ENCODE data around the gene AKAP13. TPM values are rescaled to one million over a fixed set of nuclear protein-coding genes. Genes with fewer than 3 reads are reported as not detected.

AKAP13 gene
- total and polyA plus RNA-seq, 7 donors = 18.2 to 126 (median 93.7) TPM

GRCh38 chr15:85571780-85572179 lies 191.4 kb downstream of the AKAP13 start:
- no peak overlapping the region for H3K4me3 ChIP-seq
- H3K36me3 ChIP-seq (ENCODE audit: insufficient read depth in 1 of 2, low read depth in 1 of 2) = no peaks in the 10 kb centered on the region
- DNase-seq = no peak
- intact Hi-C loops (cut with DNase I) = loop anchor here in 1 of 2 donors (5.0 kb wide), 1 partner anchor 49 kb away; no protein-coding TSS in a partner anchor
- no peak for ATAC-seq
- 90 to 98% (median 97%) methylated on average over 1 of the region's 1 CpG for WGBS, 3 donors
- TF ChIP-seq, protein P1, sequence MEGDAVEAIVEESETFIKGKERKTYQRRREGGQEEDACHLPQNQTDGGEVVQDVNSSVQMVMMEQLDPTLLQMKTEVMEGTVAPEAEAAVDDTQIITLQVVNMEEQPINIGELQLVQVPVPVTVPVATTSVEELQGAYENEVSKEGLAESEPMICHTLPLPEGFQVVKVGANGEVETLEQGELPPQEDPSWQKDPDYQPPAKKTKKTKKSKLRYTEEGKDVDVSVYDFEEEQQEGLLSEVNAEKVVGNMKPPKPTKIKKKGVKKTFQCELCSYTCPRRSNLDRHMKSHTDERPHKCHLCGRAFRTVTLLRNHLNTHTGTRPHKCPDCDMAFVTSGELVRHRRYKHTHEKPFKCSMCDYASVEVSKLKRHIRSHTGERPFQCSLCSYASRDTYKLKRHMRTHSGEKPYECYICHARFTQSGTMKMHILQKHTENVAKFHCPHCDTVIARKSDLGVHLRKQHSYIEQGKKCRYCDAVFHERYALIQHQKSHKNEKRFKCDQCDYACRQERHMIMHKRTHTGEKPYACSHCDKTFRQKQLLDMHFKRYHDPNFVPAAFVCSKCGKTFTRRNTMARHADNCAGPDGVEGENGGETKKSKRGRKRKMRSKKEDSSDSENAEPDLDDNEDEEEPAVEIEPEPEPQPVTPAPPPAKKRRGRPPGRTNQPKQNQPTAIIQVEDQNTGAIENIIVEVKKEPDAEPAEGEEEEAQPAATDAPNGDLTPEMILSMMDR (IDR thresholded peaks at IDR 0.05) = no peak
- H3K4me1 ChIP-seq = peaks cover 13% of the 10 kb centered on the region
- no peak overlapping the region for H3K27ac ChIP-seq
- no peaks in the 10 kb centered on the region for H3K9me3 ChIP-seq
- H3K27me3 ChIP-seq (ENCODE audit: insufficient read depth in 3 of 3, low read length in 2 of 3) = no peaks in the 10 kb centered on the region

DNA sequence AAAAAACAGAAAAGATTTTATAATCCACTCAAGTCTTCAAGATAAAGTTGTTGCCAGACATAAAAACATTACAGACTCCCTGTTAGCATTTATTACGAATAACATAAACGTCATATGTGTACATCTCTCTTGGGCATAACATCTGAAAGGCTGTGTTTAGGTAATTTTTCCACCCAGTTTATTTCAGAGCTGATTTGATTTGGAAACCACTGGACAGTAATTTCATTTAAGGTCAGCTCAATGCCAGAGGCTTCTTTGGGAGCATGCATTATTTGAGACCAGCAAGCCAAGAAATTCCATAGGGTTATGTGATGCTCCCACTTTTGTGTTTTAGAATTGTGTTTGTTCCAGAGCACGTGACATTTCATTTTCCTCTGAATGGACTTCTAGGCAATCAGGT lies 196.0 kb downstream of the AKAP13 start:
- Histone ChIP-seq H3K4me3 (no peak overlapping the region), H3K36me3 (ENCODE audit: insufficient read depth in 1 of 2, low read depth in 1 of 2) (no peaks in the 10 kb centered on the region), H3K4me1 (peaks cover 41% of the 10 kb centered on the region), H3K9me3 (no peaks in the 10 kb centered on the region), H3K27me3 (ENCODE audit: insufficient read depth in 3 of 3, low read length in 2 of 3) (no peaks in the 10 kb centered on the region), H3K27ac (no peak overlapping the region)
- ATAC-seq = no peak
- intact Hi-C loops (cut with DNase I) = loop anchor here in 1 of 2 donors (5.0 kb wide), 1 partner anchor 79 kb away; no protein-coding TSS in a partner anchor
- TF ChIP-seq, protein P1 (IDR thresholded peaks at IDR 0.05) = no peak
- DNase-seq = no peak
- WGBS, 3 donors = 50 to 68% (median 60%) methylated on average over 3 of the region's 3 CpGs

GRCh38 chr15:85578941-85579701 lies 198.7 kb downstream of the AKAP13 start:
- WGBS, 3 donors = 23 to 26% (median 24%) methylated on average over 9 of the region's 9 CpGs
- Histone ChIP-seq H3K9me3 (no peaks in the 10 kb centered on the region), H3K36me3 (ENCODE audit: insufficient read depth in 1 of 2, low read depth in 1 of 2) (no peaks in the 10 kb centered on the region), H3K27ac (peak overlapping the region; percentile 94), H3K27me3 (ENCODE audit: insufficient read depth in 3 of 3, low read length in 2 of 3) (no peaks in the 10 kb centered on the region), H3K4me1 (peaks cover 57% of the 10 kb centered on the region), H3K4me3 (peak overlapping the region; percentile 30)
- intact Hi-C loops (cut with DNase I) = loop anchor here in 1 of 2 donors (5.0 kb wide), 1 partner anchor 82 kb away; no protein-coding TSS in a partner anchor
- DNase-seq = no peak
- TF ChIP-seq, protein P1 (IDR thresholded peaks at IDR 0.05) = no peak
- ATAC-seq = peak; percentile 17 to 33 (median 24)

GRCh38 chr15:85579957-85580694 lies 199.7 kb downstream of the AKAP13 start:
- DNase-seq = no peak
- Histone ChIP-seq H3K4me1 (peaks cover 67% of the 10 kb centered on the region), H3K36me3 (ENCODE audit: insufficient read depth in 1 of 2, low read depth in 1 of 2) (no peaks in the 10 kb centered on the region), H3K9me3 (no peaks in the 10 kb centered on the region), H3K27ac (peak overlapping the region; percentile 94), H3K4me3 (peak overlapping the region; percentile 69), H3K27me3 (ENCODE audit: insufficient read depth in 3 of 3, low read length in 2 of 3) (no peaks in the 10 kb centered on the region)
- 46 to 66% (median 47%) methylated on average over 14 of the region's 14 CpGs for WGBS, 3 donors
- ATAC-seq = peak; percentile 17 to 53 (median 44)
- intact Hi-C loops (cut with DNase I) = loop anchor here (5.0 kb wide), 2 partner anchors 42 to 83 kb away; no protein-coding TSS in a partner anchor
- TF ChIP-seq, protein P1 (IDR thresholded peaks at IDR 0.05) = no peak
